KMS-11 (cell line): ENCODE data around the gene SLC38A9.

Experiments used
- H2AFZ ChIP-seq: fragments of 200-600 bp; sonication (generic); 2 replicates; pipeline ENCODE4 v1.6.1; 2016; ENCODE audit warnings: antibody characterized with exemption, mixed run types, low read depth
- H3K27ac ChIP-seq: fragments of 200-600 bp; sonication (generic); 2 replicates; pipeline ENCODE4 v1.6.1; 2016; ENCODE audit warnings: mild to moderate bottlenecking, mixed run types
- H3K27me3 ChIP-seq: fragments of 200-600 bp; sonication (generic); 2 replicates; pipeline ENCODE4 v1.6.1; 2017; ENCODE audit warnings: mild to moderate bottlenecking, low read depth, mixed run types, moderate library complexity; ENCODE audit not compliant: insufficient read depth
- H3K36me3 ChIP-seq: fragments of 200-600 bp; sonication (generic); 2 replicates; pipeline ENCODE4 v1.6.1; 2017; ENCODE audit warnings: mild to moderate bottlenecking, mixed run types; ENCODE audit not compliant: insufficient read depth
- H3K4me1 ChIP-seq: fragments of 200-600 bp; sonication (generic); 2 replicates; pipeline ENCODE4 v1.6.1; 2016; ENCODE audit warnings: mild to moderate bottlenecking, low read depth, mixed run types; ENCODE audit not compliant: poor library complexity, severe bottlenecking
- H3K4me2 ChIP-seq: fragments of 200-600 bp; sonication (generic); 2 replicates; pipeline ENCODE4 v1.7.0; 2016; ENCODE audit warnings: mild to moderate bottlenecking, mixed run types
- H3K4me3 ChIP-seq: fragments of 200-600 bp; sonication (generic); IDR thresholded peaks from 2 replicates; pipeline ENCODE4 v1.6.1; 2017; ENCODE audit warnings: low read depth, low read length, mixed read lengths; ENCODE audit not compliant: insufficient read depth
- H3K79me2 ChIP-seq: fragments of 200-600 bp; sonication (generic); 2 replicates; pipeline ENCODE4 v1.6.1; 2016; ENCODE audit warnings: low read depth, mixed run types; ENCODE audit not compliant: insufficient read depth
- H3K9ac ChIP-seq: fragments of 200-600 bp; sonication (generic); 2 replicates; pipeline ENCODE4 v1.6.1; 2016; ENCODE audit warnings: mild to moderate bottlenecking, mixed run types
- H4K20me1 ChIP-seq: fragments of 200-600 bp; sonication (generic); 2 replicates; pipeline ENCODE4 v1.6.1; 2016; ENCODE audit warnings: mild to moderate bottlenecking, mixed run types; ENCODE audit not compliant: insufficient read depth
- TF ChIP-seq, protein P1 (sequence below): fragments of 200-600 bp; sonication (generic); conservative IDR thresholded peaks from 2 replicates; pipeline ENCODE4 v1.6.1; 2017; ENCODE audit warnings: low read depth, mild to moderate bottlenecking, antibody characterized with exemption, low read length, moderate library complexity, mixed read lengths

SLC38A9 gene

DNA sequence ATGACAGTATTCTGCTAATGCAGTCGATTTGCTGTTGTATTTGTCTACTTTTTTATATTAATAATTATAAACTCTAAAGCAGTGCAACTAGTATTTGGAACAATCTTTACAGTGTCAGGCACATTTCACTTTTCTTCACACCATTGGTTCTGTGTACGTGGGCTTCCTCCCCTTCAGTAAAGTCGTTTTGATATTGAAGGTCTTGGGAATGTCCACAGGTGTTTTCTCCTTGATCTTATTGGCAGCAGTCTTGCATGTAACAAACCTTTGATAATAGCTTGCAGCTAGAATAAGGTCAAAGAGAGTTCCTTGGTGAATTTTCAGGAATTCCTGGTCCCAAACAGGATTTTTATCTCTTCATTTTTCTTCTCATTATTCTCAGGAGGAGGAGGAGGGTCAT, 37.9 kb upstream of the SLC38A9 start:
- Histone ChIP-seq H3K4me3 (no peak overlapping the region), H3K9ac (no peak overlapping the region), H3K36me3 (no peaks in the 10 kb centered on the region), H3K79me2 (no peaks in the 10 kb centered on the region), H4K20me1 (no peaks in the 10 kb centered on the region), H3K4me2 (no peak overlapping the region), H3K27ac (no peak overlapping the region), H2AFZ (no peak overlapping the region), H3K4me1 (peaks cover 4% of the 10 kb centered on the region), H3K27me3 (no peaks in the 10 kb centered on the region)
- TF ChIP-seq, protein P1, sequence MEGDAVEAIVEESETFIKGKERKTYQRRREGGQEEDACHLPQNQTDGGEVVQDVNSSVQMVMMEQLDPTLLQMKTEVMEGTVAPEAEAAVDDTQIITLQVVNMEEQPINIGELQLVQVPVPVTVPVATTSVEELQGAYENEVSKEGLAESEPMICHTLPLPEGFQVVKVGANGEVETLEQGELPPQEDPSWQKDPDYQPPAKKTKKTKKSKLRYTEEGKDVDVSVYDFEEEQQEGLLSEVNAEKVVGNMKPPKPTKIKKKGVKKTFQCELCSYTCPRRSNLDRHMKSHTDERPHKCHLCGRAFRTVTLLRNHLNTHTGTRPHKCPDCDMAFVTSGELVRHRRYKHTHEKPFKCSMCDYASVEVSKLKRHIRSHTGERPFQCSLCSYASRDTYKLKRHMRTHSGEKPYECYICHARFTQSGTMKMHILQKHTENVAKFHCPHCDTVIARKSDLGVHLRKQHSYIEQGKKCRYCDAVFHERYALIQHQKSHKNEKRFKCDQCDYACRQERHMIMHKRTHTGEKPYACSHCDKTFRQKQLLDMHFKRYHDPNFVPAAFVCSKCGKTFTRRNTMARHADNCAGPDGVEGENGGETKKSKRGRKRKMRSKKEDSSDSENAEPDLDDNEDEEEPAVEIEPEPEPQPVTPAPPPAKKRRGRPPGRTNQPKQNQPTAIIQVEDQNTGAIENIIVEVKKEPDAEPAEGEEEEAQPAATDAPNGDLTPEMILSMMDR, result no peak

DNA sequence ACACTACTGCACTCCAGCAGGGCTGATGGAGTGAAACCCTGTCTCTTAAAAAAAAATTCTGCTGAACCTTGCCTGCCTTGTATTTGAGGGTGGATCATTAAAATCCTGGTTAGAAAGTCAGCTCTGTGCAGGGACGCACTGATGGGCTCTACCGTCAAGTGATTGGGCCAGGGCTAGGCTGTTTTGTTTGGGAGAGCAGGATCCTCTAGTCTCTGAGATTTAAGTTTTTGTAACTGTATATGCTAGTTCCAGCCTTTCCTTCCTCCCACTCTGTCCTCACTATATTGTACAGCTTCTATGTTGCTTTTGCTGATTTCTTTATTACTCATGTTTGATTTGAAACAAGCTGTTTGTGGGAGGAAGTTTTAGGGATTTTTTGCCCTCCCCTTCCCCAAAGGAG, 37.3 kb upstream of the SLC38A9 start:
- H2AFZ ChIP-seq, result no peak overlapping the region

DNA sequence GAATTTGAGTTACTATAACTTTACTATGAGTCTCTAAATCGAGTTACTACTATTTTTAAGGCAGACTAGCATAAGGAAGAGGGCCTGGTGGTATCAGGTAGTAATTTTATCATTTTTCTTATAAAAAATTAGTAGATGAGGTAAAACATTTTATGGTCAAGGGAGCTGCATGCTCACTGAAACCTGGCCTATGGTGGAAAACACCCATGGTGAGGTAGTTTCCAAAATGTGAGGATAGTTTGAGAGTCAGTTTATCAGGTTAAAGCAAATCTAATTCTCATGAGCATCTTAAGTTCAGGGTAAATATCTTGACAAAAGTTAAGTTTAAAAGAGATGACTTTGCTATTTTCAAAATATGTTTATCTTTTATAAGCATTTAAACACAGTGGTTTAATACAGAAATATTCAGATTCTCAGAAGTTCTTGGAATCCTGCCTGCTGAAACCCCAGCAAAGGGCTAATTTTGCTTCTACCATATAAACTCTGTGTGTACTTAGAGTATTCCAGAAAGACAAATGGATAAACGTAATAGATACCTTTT, 35.7 kb upstream of the SLC38A9 start:
- Histone ChIP-seq H4K20me1 (no peaks in the 10 kb centered on the region), H3K4me1 (peaks cover 4% of the 10 kb centered on the region), H2AFZ (no peak overlapping the region), H3K27ac (no peak overlapping the region), H3K4me2 (no peak overlapping the region), H3K79me2 (no peaks in the 10 kb centered on the region), H3K36me3 (no peaks in the 10 kb centered on the region), H3K27me3 (no peaks in the 10 kb centered on the region), H3K4me3 (no peak overlapping the region), H3K9ac (no peak overlapping the region)
- TF ChIP-seq, protein P1, result no peak

More for the DNA sequence above, 37.3 kb upstream of the SLC38A9 start:
- Histone ChIP-seq H3K4me2 (no peak overlapping the region), H3K27ac (no peak overlapping the region), H3K36me3 (no peaks in the 10 kb centered on the region), H3K9ac (no peak overlapping the region), H3K27me3 (no peaks in the 10 kb centered on the region), H3K79me2 (no peaks in the 10 kb centered on the region), H3K4me3 (no peak overlapping the region), H4K20me1 (no peaks in the 10 kb centered on the region), H3K4me1 (peaks cover 4% of the 10 kb centered on the region)
- TF ChIP-seq, protein P1, result no peak

DNA sequence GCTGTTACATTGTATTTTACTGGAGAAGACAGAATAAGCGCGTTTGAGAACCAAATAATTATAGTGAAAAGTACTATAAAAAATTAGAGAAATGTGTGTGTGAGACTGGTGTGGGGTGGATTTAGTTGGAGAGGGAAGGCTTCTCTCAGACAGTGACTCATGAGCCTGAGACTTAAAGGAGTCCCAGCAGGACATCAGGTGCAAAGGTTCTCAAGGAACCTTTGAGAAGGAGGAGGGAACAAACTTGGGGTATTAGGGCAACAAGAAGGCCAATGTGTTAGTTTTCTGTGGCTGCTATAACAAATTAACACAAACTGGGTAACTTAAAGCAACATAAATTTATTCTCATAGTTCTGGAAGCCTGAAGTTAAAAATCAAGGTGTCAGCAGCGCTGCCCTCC, 30.7 kb upstream of the SLC38A9 start:
- TF ChIP-seq, protein P1, result no peak
- H3K79me2 ChIP-seq, result no peaks in the 10 kb centered on the region
- H3K4me2 ChIP-seq, result no peak overlapping the region
- no peak overlapping the region for H3K27ac ChIP-seq
- H3K36me3 ChIP-seq, result no peaks in the 10 kb centered on the region
- H3K27me3 ChIP-seq, result no peaks in the 10 kb centered on the region
- no peak overlapping the region for H3K9ac ChIP-seq
- no peaks in the 10 kb centered on the region for H3K4me1 ChIP-seq
- no peaks in the 10 kb centered on the region for H4K20me1 ChIP-seq
- H2AFZ ChIP-seq, result no peak overlapping the region
- no peak overlapping the region for H3K4me3 ChIP-seq

DNA sequence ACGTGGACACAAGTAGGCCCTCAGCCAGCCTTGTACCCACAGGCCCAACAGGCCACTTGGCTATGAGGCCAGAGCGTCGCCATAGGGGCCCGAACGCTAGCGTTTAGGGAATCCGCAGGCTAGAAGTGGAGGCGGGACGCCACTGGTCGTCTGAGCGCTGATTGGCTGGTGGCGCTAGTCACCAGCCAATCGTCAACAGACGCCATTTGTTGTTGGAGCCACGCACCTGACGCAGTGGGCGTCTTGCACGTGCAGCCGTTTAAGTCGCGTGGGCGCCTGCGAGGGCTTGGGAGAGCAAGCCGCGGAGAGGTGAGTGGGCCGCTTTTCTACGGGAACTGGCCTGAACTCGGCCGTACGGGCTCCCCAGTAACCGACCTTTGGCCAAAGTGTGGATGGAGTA, 25.7 kb upstream of the SLC38A9 start, which contains the start of gene DDX4:
Gene DDX4, plus strand, starts transcription at position 269 of the 400 bp plus-strand sequence. CDS start 903 bp downstream, outside the sequence.
- TF ChIP-seq, protein P1, result no peak
- Histone ChIP-seq H3K27me3 (no peaks in the 10 kb centered on the region), H3K9ac (no peak within 1 kb of the TSS), H3K79me2 (no peaks in the 10 kb centered on the region), H3K27ac (no peak within 1 kb of the TSS), H3K4me3 (no peak within 1 kb of the TSS), H3K4me1 (no peaks in the 10 kb centered on the region), H4K20me1 (no peaks in the 10 kb centered on the region), H3K36me3 (no peaks in the 10 kb centered on the region), H3K4me2 (no peak within 1 kb of the TSS), H2AFZ (no peak within 1 kb of the TSS)
